Ramos (cell line): ENCODE measurements around the gene CFAP74.

Experiments
- in situ Hi-C: fragments of 300-500 bp; cut with MboI; formaldehyde crosslinking; loops from one replicate; pipeline ENCODE4 v1.14.3; 2022; ENCODE audit warnings: low sequenced_read_pairs; ENCODE audit not compliant: unreplicated experiment

The CFAP74 gene

DNA sequence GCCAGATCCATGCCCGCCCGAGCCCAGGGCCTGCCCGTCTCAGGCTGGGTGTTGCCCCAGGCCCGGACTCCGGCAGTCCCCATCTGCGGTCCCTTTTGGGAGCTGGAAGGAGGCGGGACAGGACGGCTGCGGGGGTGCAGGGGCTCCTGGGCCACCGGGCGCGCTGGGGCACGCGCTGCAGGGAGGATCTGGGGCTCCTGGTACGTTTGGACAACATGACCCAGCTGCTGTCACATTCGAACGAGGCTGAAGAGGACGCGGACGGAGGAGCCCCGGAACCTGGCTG lies 95.1 kb downstream of the CFAP74 start:
- in situ Hi-C loops = no loop called here

DNA sequence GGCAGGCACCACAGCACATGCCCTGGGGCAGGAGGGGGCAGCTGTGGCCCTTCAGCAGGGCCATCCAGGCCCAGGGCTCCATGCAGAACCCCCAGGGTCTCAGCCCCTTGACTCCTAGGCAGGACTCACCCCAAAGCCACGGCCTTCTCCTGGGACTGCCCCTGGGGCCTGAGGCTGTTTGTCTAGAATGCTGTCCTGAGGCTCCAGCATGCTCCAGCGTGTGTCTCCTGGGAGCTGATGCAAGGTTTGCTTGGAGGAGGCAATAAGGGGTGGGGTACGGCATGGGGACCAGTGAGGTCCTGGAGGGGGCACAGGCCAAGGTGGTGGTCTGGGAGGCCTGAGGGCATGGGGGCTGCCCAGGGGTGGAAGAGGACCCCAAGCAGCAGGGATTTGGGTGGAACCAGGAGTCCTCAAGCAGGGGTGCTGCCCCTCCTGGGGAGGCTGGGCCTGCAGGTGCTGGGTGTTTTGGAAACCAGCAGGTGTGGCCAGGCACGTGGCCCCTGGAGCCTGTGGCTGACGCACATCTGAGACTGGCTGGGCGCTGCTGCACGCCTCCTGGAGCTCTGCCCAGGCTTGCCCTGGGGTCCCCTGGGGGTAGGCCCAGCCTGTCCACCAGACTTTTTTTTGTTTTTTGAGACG lies 96.4 kb downstream of the CFAP74 start:
- in situ Hi-C loops = no loop called here

DNA sequence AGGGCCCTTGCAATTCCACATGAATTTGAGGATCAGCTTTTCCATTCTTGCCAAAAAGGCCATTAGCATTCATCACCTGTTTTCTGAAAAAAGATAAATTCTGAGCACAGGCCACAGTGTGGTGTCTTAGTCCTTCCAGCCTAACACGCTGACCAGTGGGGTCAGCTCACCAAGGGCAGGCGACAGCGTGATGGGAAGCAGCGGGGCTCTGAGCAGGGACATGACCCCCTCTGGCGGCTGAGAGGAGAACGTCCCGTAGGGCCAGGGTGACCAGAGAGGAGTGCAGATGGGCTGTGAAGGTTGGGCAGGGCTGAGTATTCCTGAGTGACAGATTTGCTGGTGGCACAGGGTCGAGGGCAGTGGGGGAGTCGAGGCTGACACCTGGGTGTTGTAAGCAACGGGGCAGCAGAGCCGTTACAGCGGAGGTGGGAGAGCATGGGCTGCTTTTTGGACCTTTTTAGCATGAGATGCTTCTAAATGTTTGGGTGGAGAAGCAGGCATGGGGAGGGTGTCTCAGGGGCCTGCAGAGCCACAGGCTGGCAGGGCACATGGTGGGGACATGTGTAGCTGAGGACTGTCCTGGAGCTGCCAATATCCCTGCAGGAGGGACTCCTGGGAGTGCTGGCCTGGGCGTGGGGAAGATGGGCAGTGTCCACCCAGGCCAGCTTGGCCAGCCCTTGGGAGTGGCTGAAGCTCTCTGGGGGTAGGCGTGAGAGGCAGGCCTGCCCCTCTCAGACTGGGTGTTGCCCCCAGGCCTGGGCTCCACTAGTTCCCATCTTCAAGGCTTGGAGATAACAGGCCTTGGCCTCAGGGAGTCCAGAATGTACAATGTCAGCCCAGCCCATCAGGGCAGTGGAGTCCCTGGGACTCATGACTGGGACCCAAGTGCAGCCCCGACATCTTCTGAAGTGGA lies 97.1 kb downstream of the CFAP74 start:
- in situ Hi-C loops = no loop called here

DNA sequence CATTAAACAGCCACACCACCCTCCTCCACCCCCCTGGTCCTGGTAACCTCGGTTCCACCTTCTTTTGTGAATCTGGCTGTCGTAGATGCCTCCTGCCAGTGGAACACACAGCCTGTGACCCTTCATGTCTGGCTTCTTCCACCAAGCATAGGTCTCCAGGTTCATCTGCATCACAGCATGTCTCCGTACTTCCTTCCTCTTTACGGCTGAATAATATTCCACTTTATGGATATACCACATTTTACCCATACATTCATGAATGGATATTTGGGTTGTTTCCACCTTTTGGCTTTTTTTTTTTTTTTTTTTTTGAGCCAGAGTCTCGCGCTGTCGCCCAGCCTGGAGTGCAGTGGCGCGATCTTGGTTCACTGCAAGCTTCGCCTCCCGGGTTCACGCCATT lies 100.4 kb downstream of the CFAP74 start:
- in situ Hi-C loops = loop anchor here (5.0 kb wide), 1 partner anchor 111 kb away; no protein-coding TSS in a partner anchor

DNA sequence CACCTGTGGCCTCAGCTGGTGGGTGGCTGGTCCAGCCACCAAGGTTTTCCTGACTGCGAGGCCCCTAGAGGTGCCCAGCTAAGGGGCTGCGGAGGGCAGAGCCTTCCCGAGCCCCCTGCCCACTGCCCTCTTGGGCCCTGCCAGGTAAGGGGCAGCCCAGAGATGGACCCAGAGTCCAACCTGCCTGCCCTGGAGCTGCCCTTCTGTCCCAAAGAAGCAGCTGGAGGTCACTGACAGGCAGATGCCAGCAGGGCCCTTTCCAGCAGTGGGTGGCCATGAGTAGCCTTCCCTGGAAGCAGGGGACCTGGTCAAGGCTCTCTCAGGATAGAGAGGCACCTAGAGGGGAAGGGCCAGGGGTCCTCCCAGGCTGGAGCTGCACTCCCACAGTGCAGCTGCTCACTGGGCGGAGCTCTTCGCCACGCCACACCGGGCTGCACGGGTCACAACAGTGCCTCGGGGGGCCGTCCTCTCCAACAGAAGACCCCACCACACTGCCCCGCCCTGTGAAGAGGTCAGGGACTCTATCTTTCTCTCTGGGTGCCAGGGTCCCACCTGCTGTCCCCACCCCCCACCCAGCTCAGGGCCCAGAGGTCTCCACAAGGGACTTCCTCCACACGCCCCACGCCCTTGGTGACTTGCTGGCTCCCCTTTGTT lies 101.8 kb downstream of the CFAP74 start:
- in situ Hi-C loops = loop anchor here (5.0 kb wide), 1 partner anchor 109 kb away; no protein-coding TSS in a partner anchor

DNA sequence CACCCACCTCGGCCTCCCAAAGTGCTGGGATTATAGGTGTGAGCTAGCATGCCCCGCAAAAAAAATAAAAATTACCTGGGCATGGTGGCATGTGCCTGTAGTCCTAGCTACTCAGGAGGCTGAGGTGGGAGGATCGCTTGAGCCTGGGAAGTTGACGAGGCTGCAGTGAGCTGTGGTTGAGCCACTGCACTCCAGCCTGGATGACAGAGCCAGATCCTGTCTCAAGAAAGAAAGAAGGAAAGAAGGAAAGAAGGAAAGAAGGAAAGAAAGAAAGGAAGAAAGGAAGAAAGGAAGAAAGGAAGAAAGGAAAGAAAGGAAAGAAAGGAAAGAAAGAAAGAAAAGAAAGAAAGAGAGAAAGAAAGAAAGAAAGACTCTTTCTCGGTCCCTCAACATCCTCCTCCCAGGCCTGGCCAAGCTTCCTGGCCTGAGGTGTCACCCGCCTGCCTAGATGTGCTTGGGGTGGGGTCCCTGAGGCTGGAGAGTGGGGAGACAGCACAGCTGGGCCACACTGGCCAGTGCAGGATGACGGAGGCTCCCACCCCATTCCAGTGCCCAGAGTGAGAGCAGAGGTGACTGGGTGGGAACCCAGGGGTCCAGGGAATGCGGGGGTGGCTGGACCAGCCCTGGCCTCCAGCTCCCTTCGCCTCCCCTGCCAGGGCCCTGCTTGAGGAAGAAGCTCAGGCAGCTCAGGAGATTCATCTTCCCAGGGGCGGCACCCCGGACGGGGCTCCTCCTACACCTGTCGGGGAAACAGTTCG lies 102.5 kb downstream of the CFAP74 start:
- in situ Hi-C loops = loop anchor here (5.0 kb wide), 1 partner anchor 109 kb away; no protein-coding TSS in a partner anchor

DNA sequence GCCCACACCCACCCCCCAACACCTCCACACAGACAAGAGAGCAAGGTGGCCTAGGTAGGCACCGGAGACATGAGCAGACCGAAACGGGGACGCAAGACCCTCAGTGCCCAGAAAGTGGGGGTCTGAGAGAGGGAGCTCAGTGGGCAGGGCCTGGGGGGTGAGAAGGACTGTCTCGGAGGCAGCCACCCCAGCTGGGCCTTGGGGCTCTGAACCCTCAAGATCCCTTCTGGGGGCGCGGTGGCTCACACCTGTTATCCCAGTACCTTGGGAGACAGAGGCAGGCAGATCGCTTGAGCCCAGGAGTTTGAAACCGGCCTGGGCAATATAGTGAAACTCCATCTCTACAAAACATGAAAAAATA lies 103.6 kb downstream of the CFAP74 start:
- in situ Hi-C loops = loop anchor here (5.0 kb wide), 1 partner anchor 108 kb away; no protein-coding TSS in a partner anchor

DNA sequence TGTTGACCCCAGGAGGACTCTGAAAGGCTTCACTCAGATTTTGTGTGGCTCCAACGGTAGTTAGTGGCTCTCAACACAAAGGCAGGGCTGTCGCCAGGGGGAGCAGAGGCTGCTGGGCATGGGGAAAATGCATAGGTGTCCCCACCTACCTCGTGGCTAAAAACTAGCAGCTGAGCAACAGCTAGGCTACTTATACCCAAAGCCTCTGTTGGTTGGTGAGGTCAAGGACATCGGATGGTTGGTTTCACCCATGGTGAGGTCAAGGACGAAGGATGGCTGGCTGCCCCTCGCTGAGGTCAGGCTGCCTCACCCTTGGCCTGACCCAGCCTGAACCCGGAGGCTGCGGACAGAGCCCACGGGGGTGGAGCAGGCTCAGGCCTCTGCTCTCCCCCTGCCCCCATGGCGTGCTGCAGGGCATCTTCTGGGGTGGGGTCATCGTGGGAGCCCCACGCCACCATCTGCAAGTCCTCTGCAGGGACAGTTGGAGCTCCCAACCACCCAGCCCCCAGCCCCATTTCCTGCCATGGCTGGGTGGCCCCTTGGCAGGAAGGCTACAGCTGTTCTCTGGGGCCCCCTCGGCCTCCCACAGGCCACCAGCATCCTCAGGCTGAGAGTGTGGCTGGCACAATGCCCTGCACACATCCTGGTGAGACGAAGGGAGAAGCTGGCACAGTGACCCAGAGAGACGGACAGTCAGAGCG lies 104.2 kb downstream of the CFAP74 start:
- in situ Hi-C loops = no loop called here

DNA sequence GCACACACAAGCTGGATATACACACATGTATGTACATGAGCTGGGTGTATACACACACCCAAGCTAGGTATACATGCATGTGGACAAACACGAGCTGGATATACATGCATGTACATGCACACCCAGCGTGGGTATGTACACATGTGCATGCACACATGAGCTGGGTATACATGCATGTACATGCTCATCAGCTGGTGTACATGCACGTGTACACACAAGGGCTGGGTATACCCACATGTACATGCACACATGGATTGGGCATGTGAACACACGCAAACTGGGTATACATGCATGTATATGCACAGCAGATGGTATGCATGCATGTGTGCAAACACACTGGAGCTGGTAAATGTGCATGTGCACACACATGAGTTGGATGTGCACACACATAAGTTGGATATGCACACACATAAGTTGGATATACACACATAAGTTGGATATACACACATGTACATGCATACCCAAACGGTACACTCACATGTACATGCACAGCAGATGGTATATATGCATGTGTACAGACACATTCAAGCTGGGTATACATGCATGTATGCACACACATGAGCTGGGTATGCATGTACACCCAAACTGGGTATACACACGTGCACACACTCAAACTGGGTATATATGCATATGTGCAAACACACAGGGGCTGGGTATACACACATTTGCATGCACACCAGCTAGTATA lies 105.2 kb downstream of the CFAP74 start:
- in situ Hi-C loops = no loop called here

DNA sequence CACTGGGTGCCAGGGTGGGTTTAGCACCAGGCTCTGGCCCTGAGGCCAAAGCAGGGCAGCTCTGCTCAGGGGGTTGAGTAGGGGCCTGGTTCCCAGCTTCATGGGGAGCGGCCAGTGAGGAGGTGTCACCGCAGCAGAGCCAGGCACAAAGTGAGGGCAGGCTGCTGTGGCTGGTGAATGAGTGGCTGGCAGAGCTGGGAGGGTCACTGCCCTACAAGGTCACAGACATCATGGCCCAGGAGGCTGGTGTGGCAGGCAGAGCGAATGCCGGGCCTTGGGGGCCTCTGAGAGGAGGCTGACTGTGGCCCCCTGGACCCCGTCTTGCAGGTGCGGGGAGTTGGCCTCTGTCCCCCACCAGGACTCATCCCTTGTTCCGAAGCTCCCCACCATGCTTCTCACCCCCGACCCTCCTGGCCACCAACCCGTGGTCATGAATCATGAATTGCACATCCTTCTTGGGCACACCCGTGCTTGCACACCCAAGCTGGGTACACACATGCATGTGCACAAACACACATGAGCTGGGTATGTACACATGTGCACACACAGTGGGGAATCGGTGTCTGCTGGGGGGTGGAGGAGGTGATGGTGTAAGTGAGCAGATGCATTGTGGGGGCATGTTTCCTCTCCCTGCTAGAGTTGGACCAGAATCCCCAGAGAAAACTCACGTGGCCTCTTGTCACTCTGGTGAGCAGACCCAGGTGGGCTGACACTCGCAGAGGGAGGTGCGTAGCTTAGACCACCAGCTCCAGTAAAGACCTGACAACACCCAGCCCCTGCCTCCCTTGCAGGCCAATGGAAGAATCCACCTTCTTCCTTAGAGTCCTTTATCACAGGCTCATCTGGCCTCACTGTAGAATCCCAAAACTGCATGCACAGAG lies 107.9 kb downstream of the CFAP74 start:
- in situ Hi-C loops = no loop called here

DNA sequence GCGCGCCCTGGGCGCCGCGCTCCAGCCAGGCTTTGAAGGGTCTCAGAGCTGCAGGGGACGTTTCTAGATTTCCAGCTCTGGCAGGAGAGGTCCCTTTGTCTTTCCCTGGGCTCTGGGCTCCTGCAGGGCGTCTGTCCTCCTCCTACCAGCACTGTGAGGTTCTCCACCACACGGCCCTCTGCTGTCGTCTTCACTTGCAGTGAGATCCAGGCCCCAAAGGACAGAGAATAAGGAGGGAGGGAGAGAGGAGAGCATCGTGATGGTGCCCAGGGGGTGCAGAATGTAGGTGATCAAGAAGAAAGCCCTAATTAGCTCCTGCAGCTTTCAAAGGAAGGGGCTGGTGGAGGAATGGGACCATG lies 108.5 kb downstream of the CFAP74 start:
- in situ Hi-C loops = no loop called here

DNA sequence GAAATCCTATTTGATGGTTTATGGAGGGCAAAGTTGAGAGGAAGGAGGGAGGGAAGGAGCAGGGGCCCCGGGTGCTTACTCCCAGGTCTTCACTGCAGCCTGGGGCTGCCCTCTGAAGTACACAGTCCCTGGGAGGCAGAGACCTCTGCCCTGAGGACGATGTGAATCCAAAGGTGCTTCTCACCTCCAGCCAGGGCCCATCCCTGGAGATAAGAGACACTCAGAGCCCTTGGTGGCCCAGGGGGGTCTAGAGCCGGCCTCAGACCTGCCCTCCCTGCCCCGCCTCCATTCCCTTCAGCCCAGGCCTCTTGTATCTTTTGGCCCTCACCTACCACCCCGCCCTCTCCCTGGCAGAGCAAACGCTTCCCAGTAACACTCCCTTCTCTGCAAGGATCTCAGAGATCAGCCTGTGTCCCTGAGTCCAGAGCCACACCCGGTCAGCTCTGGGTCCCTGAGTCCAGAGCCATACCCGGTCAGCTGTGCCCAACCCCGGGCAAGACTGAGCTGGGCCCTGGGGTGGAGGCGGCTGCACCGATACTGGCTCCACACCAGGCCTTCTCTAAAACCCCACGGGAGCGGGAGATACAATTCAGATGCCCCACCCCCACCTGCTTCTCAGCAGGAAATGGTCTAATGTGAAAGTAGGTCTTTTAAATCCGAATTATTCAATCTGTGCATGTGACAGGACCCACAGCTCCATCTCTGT lies 109.1 kb downstream of the CFAP74 start:
- in situ Hi-C loops = no loop called here

DNA sequence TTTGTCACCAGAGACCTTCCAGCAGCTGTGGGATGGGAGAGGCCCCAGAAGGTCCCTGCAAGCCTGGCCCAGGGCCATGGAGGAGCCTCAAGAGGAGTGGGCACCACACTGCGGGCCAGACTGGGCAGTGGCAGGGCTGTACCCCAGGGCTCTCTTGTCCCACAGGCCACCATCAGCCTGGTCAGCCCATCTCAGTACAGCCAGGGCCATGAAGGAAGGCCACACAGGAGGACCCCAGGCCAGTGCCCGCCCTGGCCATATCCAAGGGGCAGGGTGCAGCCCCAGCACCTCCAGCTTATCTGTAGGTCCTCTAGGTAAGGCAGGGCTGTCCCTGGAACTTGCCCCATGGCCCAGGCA lies 109.6 kb downstream of the CFAP74 start:
- in situ Hi-C loops = no loop called here

DNA sequence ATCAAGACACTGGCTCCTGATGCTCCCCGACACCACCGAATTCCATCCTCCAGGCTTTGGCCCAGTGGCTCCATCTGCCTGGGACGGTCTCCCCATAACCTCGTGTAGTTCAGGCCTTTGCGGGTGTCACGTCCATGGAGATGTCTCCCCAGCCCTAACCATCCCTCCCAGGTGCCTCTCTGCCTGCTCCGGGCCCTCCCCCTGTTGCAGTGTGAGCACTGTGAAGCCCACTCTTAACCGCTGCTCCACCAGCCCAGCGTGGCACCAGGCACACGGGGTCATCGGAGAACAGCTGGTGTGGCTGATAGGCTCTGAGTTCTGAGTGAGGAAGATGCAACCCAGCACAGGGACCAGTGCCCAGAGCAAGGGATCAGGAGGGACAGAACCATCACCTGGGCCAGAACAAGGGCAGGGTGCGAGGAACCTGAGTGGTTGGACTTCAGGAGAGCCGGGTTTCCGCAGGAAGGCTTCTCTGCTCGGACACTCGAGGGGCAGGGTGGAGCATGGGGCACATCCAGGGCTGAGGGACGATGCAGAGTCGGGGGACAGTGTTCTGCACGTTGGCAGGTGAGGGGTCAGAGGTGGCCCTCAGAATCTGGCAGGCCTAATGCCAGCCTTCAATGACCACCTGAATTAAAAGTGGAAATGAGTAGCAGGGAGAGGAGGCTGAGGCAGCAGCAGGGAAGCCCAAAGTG lies 110.1 kb downstream of the CFAP74 start:
- in situ Hi-C loops = no loop called here

DNA sequence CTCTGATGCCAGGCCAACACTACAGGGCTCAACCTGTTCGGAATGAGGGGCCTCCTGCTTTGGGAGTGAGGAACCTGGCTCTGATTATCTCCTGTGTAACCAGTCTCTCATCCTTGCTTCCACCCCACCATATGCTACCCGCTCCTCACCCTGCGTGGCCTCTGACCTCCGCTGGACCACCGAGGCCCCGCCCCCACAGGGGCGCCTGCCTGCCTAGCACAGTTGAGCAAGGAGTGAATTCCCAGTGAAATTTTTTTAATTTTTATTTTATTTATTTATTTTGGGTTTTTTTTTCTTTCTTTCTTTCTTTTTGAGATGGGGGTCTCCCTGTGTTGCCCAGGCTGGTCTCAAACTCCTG lies 110.8 kb downstream of the CFAP74 start:
- in situ Hi-C loops = no loop called here

DNA sequence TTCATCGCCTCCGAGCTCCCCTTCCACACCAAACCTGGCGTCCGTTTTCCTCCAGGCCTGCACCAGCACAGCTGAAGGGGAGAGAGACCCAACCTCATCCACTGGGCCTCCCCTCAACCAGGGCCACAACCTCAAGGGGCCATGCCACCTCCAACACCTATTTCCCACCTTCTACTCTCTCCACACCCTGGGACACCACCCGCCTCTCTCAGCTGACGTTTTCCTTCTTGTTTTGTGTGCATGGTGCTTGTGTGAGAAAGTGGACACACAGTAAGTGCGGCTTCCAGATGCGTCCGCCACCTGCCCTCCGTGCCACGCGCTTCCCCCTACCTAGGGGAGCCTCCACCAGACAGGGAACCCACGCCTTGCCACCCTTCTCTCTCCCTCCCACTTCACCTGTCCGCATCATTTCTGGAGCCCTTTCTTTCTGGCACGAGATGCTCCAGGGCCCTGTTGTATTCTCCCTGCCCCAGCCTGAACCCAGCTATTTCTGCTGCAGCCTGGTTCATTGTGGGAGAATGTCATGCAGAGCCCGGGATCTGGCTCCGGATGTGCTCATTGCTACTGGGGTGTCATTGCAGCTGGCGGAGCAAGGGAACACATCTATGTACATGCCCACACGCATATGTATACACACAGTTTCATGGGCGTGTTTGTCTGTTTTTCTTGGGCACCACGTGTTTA lies 111.4 kb downstream of the CFAP74 start:
- in situ Hi-C loops = no loop called here
